Measurements from ENCODE around the gene A4GALT. TPM values are rescaled to one million over a fixed set of nuclear protein-coding genes. Genes with fewer than 3 reads are reported as not detected.

A4GALT gene
- total and polyA plus RNA-seq, 10 of the 15 experiments (the other 5 are each of a cell fraction or from before 2014, with no cell fraction given) = 0.04 to 3.9 (median 2.3) TPM; not detected in 1

DNA sequence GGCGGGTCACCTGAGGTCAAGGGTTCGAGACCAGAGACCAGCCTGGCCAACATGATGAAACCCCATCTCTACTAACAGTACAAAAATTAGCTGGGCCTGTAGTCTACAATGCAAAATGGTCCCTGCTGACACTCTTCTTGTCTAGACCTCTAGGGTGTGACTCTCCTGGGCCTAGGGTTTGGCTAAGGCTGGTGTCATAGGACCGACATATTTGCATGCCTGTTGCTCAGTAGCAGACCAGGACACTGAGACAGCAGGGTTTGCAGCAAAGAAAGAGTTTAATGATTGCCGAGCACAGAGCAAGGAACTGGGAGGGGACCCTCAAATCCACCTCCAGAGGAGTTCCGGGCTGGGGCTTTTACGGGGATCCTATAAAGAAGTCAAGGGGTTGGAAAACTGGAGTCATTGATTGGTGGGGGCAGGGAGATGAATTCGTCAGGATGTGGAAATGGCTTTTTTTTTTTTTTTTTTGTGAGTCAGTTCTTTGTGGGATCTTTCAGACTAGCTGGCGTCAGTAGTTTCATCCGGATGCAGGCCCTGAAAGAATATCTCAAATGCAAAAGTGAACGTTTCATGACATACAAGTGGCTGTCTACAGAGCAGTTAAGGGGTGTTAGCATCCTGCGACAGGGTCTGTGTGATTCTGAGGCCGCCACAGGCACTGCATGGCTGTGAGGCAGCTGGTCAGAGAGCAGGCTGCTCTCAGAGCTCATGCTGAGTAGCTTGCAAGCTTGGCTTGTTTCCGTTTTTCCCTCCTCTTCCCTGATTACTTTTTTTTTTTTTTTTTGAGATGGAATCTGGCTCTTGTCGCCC is 27.2 kb upstream of the A4GALT start (continued):
- no peak for TF ChIP-seq KLF5 (IDR thresholded peaks at IDR 0.05; ENCODE audit: partially characterized antibody)
- TF ChIP-seq, protein P1, sequence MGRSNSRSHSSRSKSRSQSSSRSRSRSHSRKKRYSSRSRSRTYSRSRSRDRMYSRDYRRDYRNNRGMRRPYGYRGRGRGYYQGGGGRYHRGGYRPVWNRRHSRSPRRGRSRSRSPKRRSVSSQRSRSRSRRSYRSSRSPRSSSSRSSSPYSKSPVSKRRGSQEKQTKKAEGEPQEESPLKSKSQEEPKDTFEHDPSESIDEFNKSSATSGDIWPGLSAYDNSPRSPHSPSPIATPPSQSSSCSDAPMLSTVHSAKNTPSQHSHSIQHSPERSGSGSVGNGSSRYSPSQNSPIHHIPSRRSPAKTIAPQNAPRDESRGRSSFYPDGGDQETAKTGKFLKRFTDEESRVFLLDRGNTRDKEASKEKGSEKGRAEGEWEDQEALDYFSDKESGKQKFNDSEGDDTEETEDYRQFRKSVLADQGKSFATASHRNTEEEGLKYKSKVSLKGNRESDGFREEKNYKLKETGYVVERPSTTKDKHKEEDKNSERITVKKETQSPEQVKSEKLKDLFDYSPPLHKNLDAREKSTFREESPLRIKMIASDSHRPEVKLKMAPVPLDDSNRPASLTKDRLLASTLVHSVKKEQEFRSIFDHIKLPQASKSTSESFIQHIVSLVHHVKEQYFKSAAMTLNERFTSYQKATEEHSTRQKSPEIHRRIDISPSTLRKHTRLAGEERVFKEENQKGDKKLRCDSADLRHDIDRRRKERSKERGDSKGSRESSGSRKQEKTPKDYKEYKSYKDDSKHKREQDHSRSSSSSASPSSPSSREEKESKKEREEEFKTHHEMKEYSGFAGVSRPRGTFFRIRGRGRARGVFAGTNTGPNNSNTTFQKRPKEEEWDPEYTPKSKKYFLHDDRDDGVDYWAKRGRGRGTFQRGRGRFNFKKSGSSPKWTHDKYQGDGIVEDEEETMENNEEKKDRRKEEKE (IDR thresholded peaks at IDR 0.05) = no peak
- no peak for TF ChIP-seq MYC (IDR thresholded peaks at IDR 0.05; ENCODE audit: insufficient read depth, insufficient read length, insufficient replicate concordance, low read length, severe bottlenecking)

DNA sequence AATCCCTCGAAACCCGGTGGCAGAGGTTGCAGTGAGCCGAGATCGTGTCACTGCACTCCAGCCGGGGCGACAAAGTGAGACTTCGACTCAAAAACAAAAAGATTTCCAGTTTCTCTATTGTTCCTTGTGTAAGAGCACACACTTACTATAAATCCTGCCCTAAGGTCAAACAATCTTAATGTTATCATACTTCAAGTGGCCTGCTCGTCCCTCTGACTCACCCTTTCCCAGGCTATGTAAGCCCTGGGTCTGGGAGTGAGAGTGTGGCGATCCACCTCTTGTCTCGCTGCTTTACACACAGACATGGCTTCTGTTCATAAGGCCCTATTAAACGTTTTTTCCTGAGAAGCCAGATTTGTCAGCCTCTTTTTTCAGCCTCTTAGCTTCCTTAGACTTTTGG is 24.4 kb upstream of the A4GALT start:
- no peak overlapping the region for H2AFZ ChIP-seq (ENCODE audit: control insufficient read depth, low read depth, low read length)
- intact Hi-C loops (cut with micrococcal nuclease; ENCODE audit: unreplicated experiment) = no loop called here
- no peak for DNase-seq (ENCODE audit: low read depth, low spot score)
- H3K9me3 ChIP-seq (replicated peaks; ENCODE audit: control insufficient read depth, insufficient read depth, low read length) = no peaks in the 10 kb centered on the region
- in situ Hi-C loops (cut with MboI) = no loop called here
- H4K20me1 ChIP-seq (ENCODE audit: control insufficient read depth, insufficient read depth) = no peaks in the 10 kb centered on the region
- FAIRE-seq = no peak
- no peak overlapping the region for H3K9ac ChIP-seq (ENCODE audit: control insufficient read depth, insufficient read depth, low read length)
- ChIA-PET POLR2A (no interaction called here), RAD21 (ENCODE audit: unreplicated experiment) (no interaction called here), CTCF (no interaction called here), SMC1A (ENCODE audit: uncharacterized antibody, unreplicated experiment) (no interaction called here)
- no peak overlapping the region for H3K4me3 ChIP-seq
- H3K27me3 ChIP-seq (replicated peaks in 1 of 2; ENCODE audit: control insufficient read depth in 2 of 2, insufficient read depth in 2 of 2, low read length in 1 of 2) = no peaks in the 10 kb centered on the region
- no peak overlapping the region for H3K4me2 ChIP-seq (ENCODE audit: control insufficient read depth, insufficient read depth)
- no TSS peak for BruUV-seq (replicated peaks)
- no peaks in the 10 kb centered on the region; the same call in 1 of the 2 replicates for H3K4me1 ChIP-seq (ENCODE audit: control insufficient read depth, insufficient read depth, low read length)
- no peak overlapping the region for H3K27ac ChIP-seq (ENCODE audit: control insufficient read depth, insufficient read depth)
- WGBS (ENCODE audit: insufficient coverage, insufficient replicate concordance, low lambda C conversion rate, missing lambda C conversion rate) = 78% methylated on average over 11 of the region's 11 CpGs
- no peaks in the 10 kb centered on the region for H3K36me3 ChIP-seq (ENCODE audit: control insufficient read depth in 2 of 2, insufficient read depth in 2 of 2, low read length in 1 of 2)
- no peak for ATAC-seq
- H3K79me2 ChIP-seq (ENCODE audit: control insufficient read depth, insufficient read depth, low read length) = no peaks in the 10 kb centered on the region
- TF ChIP-seq NBN (IDR thresholded peaks at IDR 0.05) = no peak
- TF ChIP-seq TCF7 (IDR thresholded peaks at IDR 0.05; ENCODE audit: borderline replicate concordance) = no peak
- TF ChIP-seq, protein P2, sequence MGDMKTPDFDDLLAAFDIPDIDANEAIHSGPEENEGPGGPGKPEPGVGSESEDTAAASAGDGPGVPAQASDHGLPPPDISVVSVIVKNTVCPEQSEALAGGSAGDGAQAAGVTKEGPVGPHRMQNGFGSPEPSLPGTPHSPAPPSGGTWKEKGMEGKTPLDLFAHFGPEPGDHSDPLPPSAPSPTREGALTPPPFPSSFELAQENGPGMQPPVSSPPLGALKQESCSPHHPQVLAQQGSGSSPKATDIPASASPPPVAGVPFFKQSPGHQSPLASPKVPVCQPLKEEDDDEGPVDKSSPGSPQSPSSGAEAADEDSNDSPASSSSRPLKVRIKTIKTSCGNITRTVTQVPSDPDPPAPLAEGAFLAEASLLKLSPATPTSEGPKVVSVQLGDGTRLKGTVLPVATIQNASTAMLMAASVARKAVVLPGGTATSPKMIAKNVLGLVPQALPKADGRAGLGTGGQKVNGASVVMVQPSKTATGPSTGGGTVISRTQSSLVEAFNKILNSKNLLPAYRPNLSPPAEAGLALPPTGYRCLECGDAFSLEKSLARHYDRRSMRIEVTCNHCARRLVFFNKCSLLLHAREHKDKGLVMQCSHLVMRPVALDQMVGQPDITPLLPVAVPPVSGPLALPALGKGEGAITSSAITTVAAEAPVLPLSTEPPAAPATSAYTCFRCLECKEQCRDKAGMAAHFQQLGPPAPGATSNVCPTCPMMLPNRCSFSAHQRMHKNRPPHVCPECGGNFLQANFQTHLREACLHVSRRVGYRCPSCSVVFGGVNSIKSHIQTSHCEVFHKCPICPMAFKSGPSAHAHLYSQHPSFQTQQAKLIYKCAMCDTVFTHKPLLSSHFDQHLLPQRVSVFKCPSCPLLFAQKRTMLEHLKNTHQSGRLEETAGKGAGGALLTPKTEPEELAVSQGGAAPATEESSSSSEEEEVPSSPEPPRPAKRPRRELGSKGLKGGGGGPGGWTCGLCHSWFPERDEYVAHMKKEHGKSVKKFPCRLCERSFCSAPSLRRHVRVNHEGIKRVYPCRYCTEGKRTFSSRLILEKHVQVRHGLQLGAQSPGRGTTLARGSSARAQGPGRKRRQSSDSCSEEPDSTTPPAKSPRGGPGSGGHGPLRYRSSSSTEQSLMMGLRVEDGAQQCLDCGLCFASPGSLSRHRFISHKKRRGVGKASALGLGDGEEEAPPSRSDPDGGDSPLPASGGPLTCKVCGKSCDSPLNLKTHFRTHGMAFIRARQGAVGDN (IDR thresholded peaks at IDR 0.05) = no peak
- no peak for TF ChIP-seq DPF2 (IDR thresholded peaks at IDR 0.05)
- TF ChIP-seq, protein P3, sequence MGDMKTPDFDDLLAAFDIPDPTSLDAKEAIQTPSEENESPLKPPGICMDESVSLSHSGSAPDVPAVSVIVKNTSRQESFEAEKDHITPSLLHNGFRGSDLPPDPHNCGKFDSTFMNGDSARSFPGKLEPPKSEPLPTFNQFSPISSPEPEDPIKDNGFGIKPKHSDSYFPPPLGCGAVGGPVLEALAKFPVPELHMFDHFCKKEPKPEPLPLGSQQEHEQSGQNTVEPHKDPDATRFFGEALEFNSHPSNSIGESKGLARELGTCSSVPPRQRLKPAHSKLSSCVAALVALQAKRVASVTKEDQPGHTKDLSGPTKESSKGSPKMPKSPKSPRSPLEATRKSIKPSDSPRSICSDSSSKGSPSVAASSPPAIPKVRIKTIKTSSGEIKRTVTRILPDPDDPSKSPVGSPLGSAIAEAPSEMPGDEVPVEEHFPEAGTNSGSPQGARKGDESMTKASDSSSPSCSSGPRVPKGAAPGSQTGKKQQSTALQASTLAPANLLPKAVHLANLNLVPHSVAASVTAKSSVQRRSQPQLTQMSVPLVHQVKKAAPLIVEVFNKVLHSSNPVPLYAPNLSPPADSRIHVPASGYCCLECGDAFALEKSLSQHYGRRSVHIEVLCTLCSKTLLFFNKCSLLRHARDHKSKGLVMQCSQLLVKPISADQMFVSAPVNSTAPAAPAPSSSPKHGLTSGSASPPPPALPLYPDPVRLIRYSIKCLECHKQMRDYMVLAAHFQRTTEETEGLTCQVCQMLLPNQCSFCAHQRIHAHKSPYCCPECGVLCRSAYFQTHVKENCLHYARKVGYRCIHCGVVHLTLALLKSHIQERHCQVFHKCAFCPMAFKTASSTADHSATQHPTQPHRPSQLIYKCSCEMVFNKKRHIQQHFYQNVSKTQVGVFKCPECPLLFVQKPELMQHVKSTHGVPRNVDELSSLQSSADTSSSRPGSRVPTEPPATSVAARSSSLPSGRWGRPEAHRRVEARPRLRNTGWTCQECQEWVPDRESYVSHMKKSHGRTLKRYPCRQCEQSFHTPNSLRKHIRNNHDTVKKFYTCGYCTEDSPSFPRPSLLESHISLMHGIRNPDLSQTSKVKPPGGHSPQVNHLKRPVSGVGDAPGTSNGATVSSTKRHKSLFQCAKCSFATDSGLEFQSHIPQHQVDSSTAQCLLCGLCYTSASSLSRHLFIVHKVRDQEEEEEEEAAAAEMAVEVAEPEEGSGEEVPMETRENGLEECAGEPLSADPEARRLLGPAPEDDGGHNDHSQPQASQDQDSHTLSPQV (IDR thresholded peaks at IDR 0.05) = no peak
- TF ChIP-seq, protein P4, sequence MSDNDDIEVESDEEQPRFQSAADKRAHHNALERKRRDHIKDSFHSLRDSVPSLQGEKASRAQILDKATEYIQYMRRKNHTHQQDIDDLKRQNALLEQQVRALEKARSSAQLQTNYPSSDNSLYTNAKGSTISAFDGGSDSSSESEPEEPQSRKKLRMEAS (IDR thresholded peaks at IDR 0.05; ENCODE audit: low read depth, low read length) = no peak
- TF ChIP-seq TCF12 (IDR thresholded peaks at IDR 0.05; ENCODE audit: low read depth, low read length) = no peak
